IMR-90 (cell line): ENCODE results near the gene UNC93A. TPM values are rescaled to one million over a fixed set of nuclear protein-coding genes. Genes with fewer than 3 reads are reported as not detected.

ENCODE experiments used
- ATAC-seq: fragments of 200-7000 bp; cut with Tn5 transposase; 2 replicates; pipeline ENCODE4 v1.9.1; 2020; ENCODE audit warnings: low read depth, mild to moderate bottlenecking, moderate library complexity
- BruUV-seq: library from RNA; stranded (reverse); fragments of 400-500 nt; replicated peaks from 2 replicates; lab custom pipeline; 2021; lab: Mats Ljungman, UMichigan
- CTCF ChIA-PET: fragments of 300-600 bp; formaldehyde crosslinking; extraction: SDS; loops from one replicate; lab custom pipeline; 2021; ENCODE audit warnings: antibody characterized with exemption; lab: Yijun Ruan, JAX
- POLR2A ChIA-PET: fragments of 300-600 bp; sonication (Branson Sonifier 250); formaldehyde crosslinking; loops from one replicate; lab custom pipeline; 2022; ENCODE audit warnings: antibody characterized with exemption; ENCODE audit not compliant: unreplicated experiment; lab: Charles Lee
- DNase-seq: peaks from one replicate; pipeline ENCODE4 v3.0.0; 2013
- H2AFZ ChIP-seq: replicated peaks from 2 replicates; pipeline ENCODE3; 2013; ENCODE audit warnings: low read length, mild to moderate bottlenecking; ENCODE audit not compliant: poor library complexity
- H2AK5ac ChIP-seq: 2 replicates; pipeline ENCODE4 v1.6.1; 2013; ENCODE audit warnings: low read depth, low read length, inconsistent platforms
- H2AK9ac ChIP-seq: replicated peaks from 2 replicates; pipeline ENCODE3; 2013; ENCODE audit warnings: mild to moderate bottlenecking, low read depth, low read length, moderate library complexity; ENCODE audit not compliant: poor library complexity
- H2BK120ac ChIP-seq: 2 replicates; pipeline ENCODE4 v1.6.1; 2013; ENCODE audit warnings: low read depth, low read length, inconsistent platforms
- H2BK15ac ChIP-seq: 3 replicates; pipeline ENCODE4 v1.6.1; 2013; ENCODE audit warnings: low read depth, low read length, inconsistent platforms
- H2BK20ac ChIP-seq: 2 replicates; pipeline ENCODE4 v1.6.1; 2013; ENCODE audit warnings: low read depth, mild to moderate bottlenecking, inconsistent platforms, low read length, moderate library complexity
- H2BK5ac ChIP-seq: 2 replicates; pipeline ENCODE4 v1.6.1; 2013; ENCODE audit warnings: mild to moderate bottlenecking, low read depth, low read length, inconsistent platforms; ENCODE audit not compliant: poor library complexity, severe bottlenecking
- H3K14ac ChIP-seq: replicated peaks from 2 replicates; pipeline ENCODE4 v1.6.1; 2013; ENCODE audit warnings: low read depth, low read length, inconsistent platforms
- H3K18ac ChIP-seq: 2 replicates; pipeline ENCODE4 v1.6.1; 2013; ENCODE audit warnings: low read depth, low read length, control low read depth
- H3K23ac ChIP-seq: 2 replicates; pipeline ENCODE4 v1.6.1; 2013; ENCODE audit warnings: low read depth, low read length, inconsistent platforms
- H3K27ac ChIP-seq: 2 replicates; pipeline ENCODE4 v1.5.1; 2013; ENCODE audit warnings: mild to moderate bottlenecking, control low read depth, low read length; ENCODE audit not compliant: insufficient read depth
- H3K27me3 ChIP-seq: 2 replicates; pipeline ENCODE4 v1.6.1; 2013; ENCODE audit warnings: low read length; ENCODE audit not compliant: control insufficient read depth, insufficient read depth
- H3K36me3 ChIP-seq: 2 replicates; pipeline ENCODE4 v1.6.1; 2013; ENCODE audit warnings: low read length, mixed read lengths; ENCODE audit not compliant: control insufficient read depth, insufficient read depth
- H3K4ac ChIP-seq: 2 replicates; pipeline ENCODE4 v1.6.1; 2013; ENCODE audit warnings: low read depth, low read length, inconsistent platforms
- H3K4me1 ChIP-seq: 2 replicates; pipeline ENCODE4 v1.6.1; 2013; ENCODE audit warnings: low read length, mixed read lengths; ENCODE audit not compliant: control insufficient read depth, insufficient read depth
- H3K4me2 ChIP-seq: 2 replicates; pipeline ENCODE4 v1.6.1; 2013; ENCODE audit warnings: low read depth, mild to moderate bottlenecking, control low read depth, low read length, moderate library complexity
- H3K4me3 ChIP-seq: 2 replicates; pipeline ENCODE4 v1.5.1; 2013; ENCODE audit warnings: low read depth, mild to moderate bottlenecking, control low read depth, low read length, moderate library complexity; ENCODE audit not compliant: insufficient read depth
- H3K56ac ChIP-seq: 2 replicates; pipeline ENCODE4 v1.6.1; 2013; ENCODE audit warnings: low read length, inconsistent platforms; ENCODE audit not compliant: insufficient read depth; ENCODE audit errors: extremely low read depth
- H3K79me1 ChIP-seq, 2 experiments: 2 replicates each; pipeline ENCODE4 v1.6.1; 2013; ENCODE audit warnings: low read length in 2 of 2, inconsistent platforms in 1 of 2, low read depth in 1 of 2
- H3K9ac ChIP-seq: 2 replicates; pipeline ENCODE4 v1.6.1; 2013; ENCODE audit warnings: low read depth, low read length, control low read depth
- H3K9me1 ChIP-seq: 2 replicates; pipeline ENCODE4 v1.6.1; 2013; ENCODE audit warnings: low read length, inconsistent platforms; ENCODE audit not compliant: insufficient read depth
- H3K9me3 ChIP-seq: 2 replicates; pipeline ENCODE4 v1.6.1; 2013; ENCODE audit warnings: low read length; ENCODE audit not compliant: control insufficient read depth, insufficient read depth
- H4K20me1 ChIP-seq: 2 replicates; pipeline ENCODE4 v1.6.1; 2013; ENCODE audit warnings: low read length, inconsistent platforms; ENCODE audit not compliant: insufficient read depth
- H4K5ac ChIP-seq: 2 replicates; pipeline ENCODE4 v1.6.1; 2013; ENCODE audit warnings: mild to moderate bottlenecking, low read depth, low read length, control low read depth
- H4K8ac ChIP-seq, 2 experiments: 2 replicates each; pipeline ENCODE4 v1.6.1; 2013; ENCODE audit warnings: low read depth in 2 of 2, low read length in 2 of 2, control low read depth in 1 of 2, inconsistent platforms in 1 of 2
- H4K91ac ChIP-seq: 2 replicates; pipeline ENCODE4 v1.6.1; 2013; ENCODE audit warnings: low read depth, low read length, inconsistent platforms; ENCODE audit not compliant: insufficient read depth
- BHLHE40 ChIP-seq: fragments of 150-350 bp; IDR thresholded peaks from 2 replicates; pipeline ENCODE4 v1.6.1; 2016; ENCODE audit warnings: mild to moderate bottlenecking, low read depth, low read length
- CEBPB ChIP-seq: IDR thresholded peaks from 2 replicates; pipeline ENCODE4 v1.6.1; 2012; ENCODE audit warnings: low read depth, low read length, improper control_type of control experiment
- CHD1 ChIP-seq: IDR thresholded peaks from 2 replicates; pipeline ENCODE4 v1.6.1; 2012; ENCODE audit warnings: low read depth, low read length, improper control_type of control experiment
- FOS ChIP-seq: fragments of 150-350 bp; IDR thresholded peaks from 2 replicates; pipeline ENCODE4 v1.6.1; 2016; ENCODE audit warnings: low read depth, low read length
- MAFK ChIP-seq: IDR thresholded peaks from 2 replicates; pipeline ENCODE4 v1.6.1; 2012; ENCODE audit warnings: low read depth, low read length, improper control_type of control experiment
- MXI1 ChIP-seq: IDR thresholded peaks from 2 replicates; pipeline ENCODE4 v1.6.1; 2012; ENCODE audit warnings: low read depth, mild to moderate bottlenecking, low read length, moderate library complexity, borderline replicate concordance
- NFE2L2 ChIP-seq: fragments of 150-350 bp; IDR thresholded peaks from 2 replicates; pipeline ENCODE4 v1.6.1; 2016; ENCODE audit warnings: low read depth, mild to moderate bottlenecking, low read length
- RAD21 ChIP-seq: IDR thresholded peaks from 2 replicates; pipeline ENCODE4 v1.6.1; 2012; ENCODE audit warnings: low read length, improper control_type of control experiment
- RCOR1 ChIP-seq: IDR thresholded peaks from 2 replicates; pipeline ENCODE4 v1.6.1; 2012; ENCODE audit warnings: mild to moderate bottlenecking, low read length, improper control_type of control experiment; ENCODE audit not compliant: insufficient replicate concordance
- WGBS, 2 experiments: methylation state at CpG; one replicate each; pipeline versions ENCODE4 v1.1.5 to v1.1.7; 2013; ENCODE audit warnings: missing lambda C conversion rate in 2 of 2; ENCODE audit not compliant: insufficient read length in 1 of 2; ENCODE audit errors: extremely low coverage in 2 of 2; 5-methylcytosine and 5-hydroxymethylcytosine counted together
- dilution Hi-C: fragments of 300-500 bp; cut with HindIII; formaldehyde crosslinking; loops from one replicate; pipeline ENCODE4 v1.14.3; 2018; ENCODE audit warnings: low sequenced_read_pairs; ENCODE audit not compliant: unreplicated experiment
- in situ Hi-C: fragments of 300-500 bp; cut with MboI; formaldehyde crosslinking; loops from 3 replicates; pipeline ENCODE4 v1.14.3; 2019; ENCODE audit warnings: low sequenced_read_pairs, inconsistent platforms, mixed read lengths
- intact Hi-C: fragments of 100-400 bp; cut with micrococcal nuclease; formaldehyde crosslinking; loops from 2 replicates; pipeline ENCODE4 v1.10.0; 2022
- polyA plus RNA-seq, 3 experiments: library from polyadenylated mRNA; depleted of rRNA; stranded (reverse); fragments of >200 nt; gene quantifications; 2 replicates each; pipeline ENCODE4 v1.2.3, GENCODE V29; 2012; ENCODE audit warnings: low replicate concordance in 1 of 3
- total RNA-seq: library from RNA; depleted of rRNA; stranded (reverse); fragments of >200 nt; gene quantifications from 2 replicates; pipeline ENCODE4 v1.2.3, GENCODE V29; 2012
- TF ChIP-seq, protein P1 (sequence below): conservative IDR thresholded peaks from 2 replicates; pipeline ENCODE4 v1.5.1; 2012; ENCODE audit warnings: mild to moderate bottlenecking, low read depth, low read length, improper control_type of control experiment
- TF ChIP-seq, protein P2 (sequence below): fragments of 150-350 bp; IDR thresholded peaks from 2 replicates; pipeline ENCODE4 v1.6.1; 2016; ENCODE audit warnings: low read depth, mild to moderate bottlenecking, low read length, moderate library complexity, borderline replicate concordance
- TF ChIP-seq, protein P3 (sequence below): fragments of 150-350 bp; IDR thresholded peaks from 2 replicates; pipeline ENCODE4 v1.6.1; 2017; ENCODE audit warnings: mild to moderate bottlenecking, antibody characterized with exemption, low read length, low read depth

The UNC93A gene
- total and polyA plus RNA-seq, 2 of the 4 experiments (the other 2 are of a cell fraction), result not detected

DNA sequence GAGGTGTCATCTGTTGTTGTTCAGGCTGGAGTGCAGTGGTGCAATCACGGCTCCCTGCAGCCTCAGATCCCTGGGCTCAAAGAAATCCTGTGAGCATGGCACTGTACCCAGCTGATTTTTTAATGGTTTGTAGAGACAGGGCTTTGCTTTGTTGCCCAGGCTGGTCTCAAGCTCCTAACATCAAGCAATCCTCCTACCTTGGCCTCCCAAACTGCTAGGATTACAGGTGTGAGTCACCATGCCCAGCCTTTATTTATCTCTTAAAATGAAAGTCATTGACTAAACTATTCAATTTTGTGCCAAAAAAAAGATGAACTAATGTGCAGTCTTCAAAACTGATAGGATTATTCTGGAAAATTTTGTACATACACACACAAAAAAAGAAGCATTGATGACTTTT is 38.8 kb upstream of the UNC93A start:
- Histone ChIP-seq H2AK9ac (no peak overlapping the region), H4K20me1 (no peaks in the 10 kb centered on the region), H4K5ac (no peak overlapping the region), H3K4me1 (no peaks in the 10 kb centered on the region), H2BK120ac (no peak overlapping the region), H3K56ac (no peak overlapping the region), H3K9me1 (no peaks in the 10 kb centered on the region), H2AK5ac (no peak overlapping the region), H3K36me3 (no peaks in the 10 kb centered on the region), H4K91ac (no peak overlapping the region), H3K23ac (no peak overlapping the region), H4K8ac (no peak overlapping the region), H2BK15ac (no peak overlapping the region), H3K4ac (no peak overlapping the region), H3K14ac (no peak overlapping the region), H3K27ac (no peak overlapping the region), H3K9me3 (peaks cover 30% of the 10 kb centered on the region), H3K4me2 (no peak overlapping the region), H3K27me3 (no peaks in the 10 kb centered on the region), H3K79me1 (no peaks in the 10 kb centered on the region), H2BK20ac (no peak overlapping the region), H3K4me3 (no peak overlapping the region), H2BK5ac (no peak overlapping the region), H3K18ac (no peak overlapping the region), H3K9ac (no peak overlapping the region), H2AFZ (no peak overlapping the region)
- ATAC-seq (no peak), DNase-seq (no peak)
- ChIA-PET CTCF (no interaction called here), POLR2A (no interaction called here)
- intact Hi-C loops (no loop called here), in situ Hi-C loops (no loop called here), dilution Hi-C loops (no loop called here)
- TF ChIP-seq MAFK, result no peak
- TF ChIP-seq, protein P1, sequence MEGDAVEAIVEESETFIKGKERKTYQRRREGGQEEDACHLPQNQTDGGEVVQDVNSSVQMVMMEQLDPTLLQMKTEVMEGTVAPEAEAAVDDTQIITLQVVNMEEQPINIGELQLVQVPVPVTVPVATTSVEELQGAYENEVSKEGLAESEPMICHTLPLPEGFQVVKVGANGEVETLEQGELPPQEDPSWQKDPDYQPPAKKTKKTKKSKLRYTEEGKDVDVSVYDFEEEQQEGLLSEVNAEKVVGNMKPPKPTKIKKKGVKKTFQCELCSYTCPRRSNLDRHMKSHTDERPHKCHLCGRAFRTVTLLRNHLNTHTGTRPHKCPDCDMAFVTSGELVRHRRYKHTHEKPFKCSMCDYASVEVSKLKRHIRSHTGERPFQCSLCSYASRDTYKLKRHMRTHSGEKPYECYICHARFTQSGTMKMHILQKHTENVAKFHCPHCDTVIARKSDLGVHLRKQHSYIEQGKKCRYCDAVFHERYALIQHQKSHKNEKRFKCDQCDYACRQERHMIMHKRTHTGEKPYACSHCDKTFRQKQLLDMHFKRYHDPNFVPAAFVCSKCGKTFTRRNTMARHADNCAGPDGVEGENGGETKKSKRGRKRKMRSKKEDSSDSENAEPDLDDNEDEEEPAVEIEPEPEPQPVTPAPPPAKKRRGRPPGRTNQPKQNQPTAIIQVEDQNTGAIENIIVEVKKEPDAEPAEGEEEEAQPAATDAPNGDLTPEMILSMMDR, result no peak
- no peak for TF ChIP-seq MXI1
- TF ChIP-seq BHLHE40, result no peak
- no peak for TF ChIP-seq NFE2L2
- TF ChIP-seq CEBPB, result no peak
- TF ChIP-seq, protein P2, sequence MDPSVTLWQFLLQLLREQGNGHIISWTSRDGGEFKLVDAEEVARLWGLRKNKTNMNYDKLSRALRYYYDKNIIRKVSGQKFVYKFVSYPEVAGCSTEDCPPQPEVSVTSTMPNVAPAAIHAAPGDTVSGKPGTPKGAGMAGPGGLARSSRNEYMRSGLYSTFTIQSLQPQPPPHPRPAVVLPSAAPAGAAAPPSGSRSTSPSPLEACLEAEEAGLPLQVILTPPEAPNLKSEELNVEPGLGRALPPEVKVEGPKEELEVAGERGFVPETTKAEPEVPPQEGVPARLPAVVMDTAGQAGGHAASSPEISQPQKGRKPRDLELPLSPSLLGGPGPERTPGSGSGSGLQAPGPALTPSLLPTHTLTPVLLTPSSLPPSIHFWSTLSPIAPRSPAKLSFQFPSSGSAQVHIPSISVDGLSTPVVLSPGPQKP, result no peak
- no peak for TF ChIP-seq CHD1
- TF ChIP-seq RCOR1, result no peak
- TF ChIP-seq, protein P3, sequence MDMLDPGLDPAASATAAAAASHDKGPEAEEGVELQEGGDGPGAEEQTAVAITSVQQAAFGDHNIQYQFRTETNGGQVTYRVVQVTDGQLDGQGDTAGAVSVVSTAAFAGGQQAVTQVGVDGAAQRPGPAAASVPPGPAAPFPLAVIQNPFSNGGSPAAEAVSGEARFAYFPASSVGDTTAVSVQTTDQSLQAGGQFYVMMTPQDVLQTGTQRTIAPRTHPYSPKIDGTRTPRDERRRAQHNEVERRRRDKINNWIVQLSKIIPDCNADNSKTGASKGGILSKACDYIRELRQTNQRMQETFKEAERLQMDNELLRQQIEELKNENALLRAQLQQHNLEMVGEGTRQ, result no peak
- TF ChIP-seq FOS, result no peak
- TF ChIP-seq RAD21, result no peak
- no CpG with 5 or more reads among the region's 1 CpG for WGBS, 2 experiments
- BruUV-seq, result no TSS peak
